ENCODE results near the gene REELD1.

GRCh38 chr4:146243141-146243882 lies 29.0 kb downstream of the REELD1 start:
- TF ChIP-seq CTCF (IDR thresholded peaks at IDR 0.05) (no peak), POLR2A (IDR thresholded peaks at IDR 0.05) (no peak), POLR2AphosphoS5 (IDR thresholded peaks at IDR 0.05) (no peak)
